Measurements from ENCODE around the gene NEK7. TPM values are rescaled to one million over a fixed set of nuclear protein-coding genes. Genes with fewer than 3 reads are reported as not detected.
"Not testable (repeated sequence)": the region's sequence is repeated elsewhere in the genome, so short reads cannot be mapped to it uniquely, and the experiment has no call there.

The NEK7 gene
- total and polyA plus RNA-seq, 9 of the 15 experiments (the other 6 are each of a cell fraction or from before 2014, with no cell fraction given): 8.5 to 37.3 (median 27.7) TPM

GRCh38 chr1:198314817-198315216 is 158.0 kb downstream of the NEK7 start:
- H3K4me2 ChIP-seq (ENCODE audit: insufficient read depth, low read length); POLR2A ChIA-PET; BruUV-seq (replicated peaks); H3K4me3 ChIP-seq; H4K20me1 ChIP-seq (replicated peaks; ENCODE audit: control insufficient read depth, insufficient read depth, low read length); ATAC-seq; H3K36me3 ChIP-seq (ENCODE audit: control insufficient read depth, insufficient read depth, low read length); H3K27me3 ChIP-seq (ENCODE audit: control insufficient read depth in 2 of 2, insufficient read depth in 2 of 2, low read length in 2 of 2); H3K27ac ChIP-seq (ENCODE audit: extremely low read depth, low read depth, low read length); H3K79me2 ChIP-seq (ENCODE audit: control insufficient read depth, insufficient read depth, low read length); FAIRE-seq; intact Hi-C loops (cut with micrococcal nuclease); H3K4me1 ChIP-seq (replicated peaks in 1 of 2; ENCODE audit: control insufficient read depth in 2 of 2, insufficient read depth in 2 of 2, low read length in 2 of 2); H3K9me3 ChIP-seq (replicated peaks; ENCODE audit: control insufficient read depth, insufficient read depth, low read depth, low read length); H3K9me1 ChIP-seq (ENCODE audit: control insufficient read depth, insufficient read depth, low read length); H2AFZ ChIP-seq (ENCODE audit: low read depth, low read length); H3K9ac ChIP-seq (ENCODE audit: insufficient read depth in 1 of 2, low read depth in 2 of 2, low read length in 2 of 2); DNase-seq (ENCODE audit: extremely low read depth in 1 of 4, low spot score in 3 of 4); CTCF ChIA-PET (ENCODE audit: low intra/inter-chr PET ratio); in situ Hi-C loops (cut with MboI): not testable (repeated sequence)
- TF ChIP-seq ZBTB33 (CRISPR knock-in tag; IDR thresholded peaks at IDR 0.05): peak; percentile 60
- WGBS (ENCODE audit: insufficient coverage, low coverage, missing lambda C conversion rate): 93% methylated on average over 15 of the region's 15 CpGs

- H4K20me1 ChIP-seq (replicated peaks; ENCODE audit: control insufficient read depth, insufficient read depth, low read length); CTCF ChIA-PET (ENCODE audit: low intra/inter-chr PET ratio); H3K9ac ChIP-seq (ENCODE audit: insufficient read depth in 1 of 2, low read depth in 2 of 2, low read length in 2 of 2); FAIRE-seq; H3K4me1 ChIP-seq (replicated peaks in 1 of 2; ENCODE audit: control insufficient read depth in 2 of 2, insufficient read depth in 2 of 2, low read length in 2 of 2); H3K9me1 ChIP-seq (ENCODE audit: control insufficient read depth, insufficient read depth, low read length); H3K79me2 ChIP-seq (ENCODE audit: control insufficient read depth, insufficient read depth, low read length); H3K27me3 ChIP-seq (ENCODE audit: control insufficient read depth in 2 of 2, insufficient read depth in 2 of 2, low read length in 2 of 2); H3K27ac ChIP-seq (ENCODE audit: extremely low read depth, low read depth, low read length); H2AFZ ChIP-seq (ENCODE audit: low read depth, low read length); H3K4me3 ChIP-seq; BruUV-seq (replicated peaks); H3K4me2 ChIP-seq (ENCODE audit: insufficient read depth, low read length); POLR2A ChIA-PET; in situ Hi-C loops (cut with MboI); DNase-seq (ENCODE audit: extremely low read depth in 1 of 4, low spot score in 3 of 4); intact Hi-C loops (cut with micrococcal nuclease); H3K36me3 ChIP-seq (ENCODE audit: control insufficient read depth, insufficient read depth, low read length); ATAC-seq; H3K9me3 ChIP-seq (replicated peaks; ENCODE audit: control insufficient read depth, insufficient read depth, low read depth, low read length): not testable (repeated sequence)
- 78% methylated on average over 5 of the region's 8 CpGs for WGBS (ENCODE audit: insufficient coverage, low coverage, missing lambda C conversion rate)
Measured at GRCh38 chr1:198315331-198315730, 158.5 kb downstream of the NEK7 start.
